Amniotic epithelial cell (primary cell): ENCODE measurements around the gene LRPAP1.
"Not testable (repeated sequence)": the region's sequence is repeated elsewhere in the genome, so short reads cannot be mapped to it uniquely, and the experiment has no call there.

ENCODE experiments used
- DNase-seq: peaks from one replicate; pipeline ENCODE4 v3.0.0-alpha.2; 2010; ENCODE audit warnings: low read depth

Gene LRPAP1, protein sequence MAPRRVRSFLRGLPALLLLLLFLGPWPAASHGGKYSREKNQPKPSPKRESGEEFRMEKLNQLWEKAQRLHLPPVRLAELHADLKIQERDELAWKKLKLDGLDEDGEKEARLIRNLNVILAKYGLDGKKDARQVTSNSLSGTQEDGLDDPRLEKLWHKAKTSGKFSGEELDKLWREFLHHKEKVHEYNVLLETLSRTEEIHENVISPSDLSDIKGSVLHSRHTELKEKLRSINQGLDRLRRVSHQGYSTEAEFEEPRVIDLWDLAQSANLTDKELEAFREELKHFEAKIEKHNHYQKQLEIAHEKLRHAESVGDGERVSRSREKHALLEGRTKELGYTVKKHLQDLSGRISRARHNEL

DNA sequence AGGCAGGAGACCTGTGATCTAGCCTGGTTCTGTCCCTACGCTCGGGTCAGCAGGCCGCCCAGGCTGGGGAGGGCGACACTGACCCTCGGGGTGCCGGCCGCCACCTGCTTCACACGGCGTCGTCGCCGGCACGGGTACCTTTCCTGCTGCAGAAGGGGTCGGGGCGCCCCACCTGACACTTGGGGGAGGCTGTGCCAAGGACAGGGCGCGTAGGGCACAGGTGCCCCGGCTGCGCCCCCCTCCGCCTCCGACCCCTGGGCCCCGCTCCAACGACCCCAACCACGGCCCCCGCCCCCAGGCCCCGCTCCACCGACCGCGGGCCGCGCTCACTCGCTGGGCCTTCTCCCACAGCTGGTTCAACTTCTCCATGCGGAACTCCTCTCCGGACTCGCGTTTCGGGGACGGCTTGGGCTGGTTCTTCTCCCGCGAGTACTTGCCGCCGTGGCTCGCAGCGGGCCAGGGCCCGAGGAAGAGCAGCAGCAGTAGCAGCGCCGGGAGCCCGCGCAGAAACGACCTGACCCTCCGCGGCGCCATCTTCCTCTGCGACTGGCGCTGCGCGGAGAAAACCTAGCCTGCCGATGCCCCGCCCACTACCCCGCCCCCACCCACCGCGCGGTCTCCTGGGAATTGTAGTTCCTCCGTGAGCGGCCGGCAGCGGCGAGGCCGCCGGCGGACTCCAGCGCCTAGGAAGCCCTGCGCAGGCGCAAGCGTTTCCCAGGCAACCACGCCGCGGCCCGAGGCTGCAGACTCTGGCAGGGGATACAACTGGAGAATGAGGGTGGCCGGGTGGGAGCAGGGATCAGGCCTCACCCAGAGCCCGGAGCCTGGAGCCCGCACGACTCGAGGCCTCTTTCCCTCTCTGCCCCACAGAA is at the start of gene LRPAP1:
LRPAP1 (minus strand) TSS at position 544 of the 872 bp plus-strand sequence; CDS start at position 534, 10 bp downstream.
- DNase-seq: peak; percentile 76

DNA sequence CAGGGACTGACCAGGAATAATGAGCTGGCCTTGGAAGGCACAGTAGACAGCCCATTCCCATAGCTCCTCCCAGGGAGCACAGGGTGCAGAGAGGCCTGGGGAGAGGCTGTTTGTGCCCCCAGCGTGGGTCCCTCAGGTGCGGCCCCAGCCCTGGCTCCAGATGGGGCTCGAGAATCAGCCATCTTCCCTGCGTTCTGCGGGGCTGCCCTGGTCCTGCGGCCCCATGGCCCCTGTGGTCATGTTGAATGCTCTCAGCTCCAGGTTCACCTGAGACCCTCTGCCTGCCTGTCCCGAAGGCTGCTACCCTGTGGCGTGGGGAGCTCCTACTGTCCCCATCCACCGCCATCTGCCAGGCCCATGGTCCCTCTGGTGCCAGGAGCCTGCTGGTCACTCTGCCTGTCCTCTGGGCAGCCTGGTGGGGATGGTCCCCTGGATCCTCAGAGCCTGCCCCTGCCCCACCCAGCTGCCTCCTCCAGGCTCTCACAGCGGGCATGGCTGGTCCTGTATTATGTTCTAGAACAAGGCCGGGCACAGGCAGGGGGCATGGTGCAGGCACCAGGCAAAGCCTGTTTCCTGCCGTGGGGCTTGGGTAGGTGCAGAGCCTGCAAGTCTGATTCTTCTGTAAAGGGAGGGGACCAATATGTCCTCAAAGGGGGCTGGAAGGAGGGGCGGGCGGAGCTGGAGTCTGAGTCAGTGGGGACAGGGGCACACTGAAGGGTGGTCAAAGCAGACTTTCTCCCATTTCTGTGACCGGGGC is 49.3 kb upstream of the LRPAP1 start:
- not testable (repeated sequence) for DNase-seq

DNA sequence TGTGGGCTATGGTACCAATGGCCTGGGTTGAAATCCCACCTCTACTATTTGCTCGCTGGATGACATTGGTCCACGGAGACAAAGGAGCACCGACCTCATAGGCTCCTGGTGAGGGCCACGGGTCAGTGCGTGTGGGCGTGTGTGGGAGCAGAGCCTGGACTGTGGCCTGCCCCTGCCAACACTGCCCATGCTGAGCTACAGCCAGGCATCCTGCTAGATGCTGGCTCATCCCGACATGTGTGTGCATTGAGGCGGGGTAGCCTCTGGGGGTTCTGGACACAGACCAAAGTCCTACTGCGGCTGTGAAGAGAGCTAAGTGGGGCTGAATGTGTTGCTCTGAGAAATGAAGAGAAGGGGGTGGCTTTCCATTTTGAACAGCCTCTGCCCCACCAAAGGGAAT is 48.6 kb upstream of the LRPAP1 start:
- DNase-seq: not testable (repeated sequence)

DNA sequence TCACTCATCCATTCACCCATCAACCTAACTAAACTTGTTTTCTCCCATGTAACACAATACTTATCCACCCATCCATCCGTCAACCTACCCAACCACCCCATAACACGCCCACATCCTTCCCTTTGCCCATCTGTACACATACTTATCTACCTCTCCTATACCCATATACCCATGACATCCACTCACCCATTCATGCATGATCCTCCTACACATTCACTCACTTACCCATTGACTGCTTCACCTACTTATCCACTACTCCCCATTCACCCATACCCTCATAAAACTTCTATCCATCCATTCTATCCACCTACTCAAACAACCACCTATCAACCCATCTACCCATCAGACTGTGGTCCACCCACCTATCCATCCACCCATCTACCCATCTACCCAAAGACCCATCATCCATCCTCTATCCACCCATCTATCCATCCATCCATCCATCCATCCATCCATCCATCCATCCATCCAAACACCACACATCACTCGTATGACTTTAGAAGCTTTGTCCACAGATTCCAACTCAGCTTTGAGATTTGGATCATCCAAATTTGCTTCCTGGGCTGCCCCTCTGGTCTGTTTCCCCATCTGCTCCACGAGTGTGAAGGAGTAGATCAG is 46.4 kb upstream of the LRPAP1 start:
- DNase-seq: not testable (repeated sequence)

DNA sequence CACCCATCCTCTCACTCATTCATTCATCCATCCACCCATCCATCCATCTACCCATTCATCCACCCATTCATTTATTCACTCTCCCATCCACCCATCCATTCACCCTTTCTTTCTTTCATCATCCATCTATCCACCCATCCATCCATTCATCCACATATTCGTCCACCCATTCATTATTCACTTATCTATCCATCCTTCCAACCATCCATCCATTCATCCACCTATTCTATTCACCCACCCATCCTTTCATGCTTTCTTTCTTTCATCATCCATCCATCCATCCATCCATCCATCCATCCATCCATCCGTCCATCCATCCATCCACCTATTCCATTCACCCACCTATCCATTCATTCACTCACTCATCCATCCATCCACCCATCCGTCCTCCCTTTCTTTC is 45.8 kb upstream of the LRPAP1 start:
- DNase-seq: not testable (repeated sequence)

DNA sequence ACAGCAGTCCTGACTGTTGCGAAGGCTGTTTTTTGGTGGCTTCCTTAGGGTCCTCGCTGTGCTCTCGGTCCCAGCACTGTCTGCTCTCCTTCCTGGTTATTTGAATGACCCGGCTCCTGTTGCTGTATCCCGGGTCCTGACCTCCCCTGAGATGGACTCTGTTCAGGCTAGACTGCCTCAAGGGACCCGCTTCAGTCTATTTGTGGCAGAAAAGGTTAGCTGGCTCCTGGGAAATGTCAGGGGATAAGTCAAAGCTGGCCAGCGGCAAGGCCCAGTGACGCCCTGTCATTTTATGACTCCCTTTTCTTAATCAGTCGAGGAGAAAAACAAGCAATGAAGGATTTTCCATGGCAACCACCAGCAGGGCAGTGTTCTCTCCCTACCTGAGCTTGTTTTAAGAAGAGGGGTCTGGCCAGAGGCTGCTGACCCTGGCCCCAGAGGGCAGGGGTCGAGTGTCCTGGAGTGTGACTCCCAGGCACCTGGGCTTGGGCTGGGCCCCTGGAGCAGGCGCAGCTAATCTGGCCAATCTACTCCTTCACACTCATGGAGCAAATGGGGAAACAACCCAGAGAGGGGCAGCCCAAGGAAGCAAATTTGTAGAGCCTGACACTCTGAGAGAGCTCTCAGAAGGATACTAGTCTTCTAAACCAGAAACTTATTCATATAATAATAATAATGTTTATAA is 45.1 kb upstream of the LRPAP1 start:
- DNase-seq: not testable (repeated sequence)

DNA sequence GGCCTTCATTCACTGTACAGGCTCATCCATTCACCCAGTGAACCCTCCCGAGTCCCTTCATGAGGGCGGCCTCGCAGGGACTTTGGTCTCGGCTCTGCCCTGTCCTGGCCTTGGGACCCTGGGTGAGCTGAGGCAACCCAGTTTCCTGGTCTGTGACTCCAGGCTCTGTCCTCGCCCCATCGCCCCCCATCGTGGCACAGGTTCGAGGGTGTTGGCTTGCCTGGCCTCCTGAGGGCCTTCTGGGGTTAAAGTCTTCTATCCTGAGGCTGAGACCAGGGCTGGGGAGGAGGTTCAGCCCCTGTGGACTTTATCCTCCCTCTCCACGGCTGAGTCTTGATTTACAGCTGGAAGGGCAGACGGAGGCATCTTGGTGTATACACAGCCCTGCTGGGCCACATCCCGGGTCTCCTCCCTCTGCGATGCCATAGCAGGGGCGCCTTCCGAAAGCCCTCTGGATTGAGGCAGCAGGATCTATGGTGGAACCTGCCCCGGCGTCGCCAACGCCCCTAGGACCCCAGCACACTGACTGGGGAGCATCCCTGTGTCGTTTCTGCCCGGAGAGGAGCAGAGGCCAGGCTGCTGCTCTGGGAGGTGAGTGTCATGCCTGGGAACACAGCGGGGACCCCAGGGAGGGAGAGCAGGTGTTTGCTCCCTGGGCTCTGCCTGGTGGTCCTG is 44.4 kb upstream of the LRPAP1 start:
- not testable (repeated sequence) for DNase-seq

DNA sequence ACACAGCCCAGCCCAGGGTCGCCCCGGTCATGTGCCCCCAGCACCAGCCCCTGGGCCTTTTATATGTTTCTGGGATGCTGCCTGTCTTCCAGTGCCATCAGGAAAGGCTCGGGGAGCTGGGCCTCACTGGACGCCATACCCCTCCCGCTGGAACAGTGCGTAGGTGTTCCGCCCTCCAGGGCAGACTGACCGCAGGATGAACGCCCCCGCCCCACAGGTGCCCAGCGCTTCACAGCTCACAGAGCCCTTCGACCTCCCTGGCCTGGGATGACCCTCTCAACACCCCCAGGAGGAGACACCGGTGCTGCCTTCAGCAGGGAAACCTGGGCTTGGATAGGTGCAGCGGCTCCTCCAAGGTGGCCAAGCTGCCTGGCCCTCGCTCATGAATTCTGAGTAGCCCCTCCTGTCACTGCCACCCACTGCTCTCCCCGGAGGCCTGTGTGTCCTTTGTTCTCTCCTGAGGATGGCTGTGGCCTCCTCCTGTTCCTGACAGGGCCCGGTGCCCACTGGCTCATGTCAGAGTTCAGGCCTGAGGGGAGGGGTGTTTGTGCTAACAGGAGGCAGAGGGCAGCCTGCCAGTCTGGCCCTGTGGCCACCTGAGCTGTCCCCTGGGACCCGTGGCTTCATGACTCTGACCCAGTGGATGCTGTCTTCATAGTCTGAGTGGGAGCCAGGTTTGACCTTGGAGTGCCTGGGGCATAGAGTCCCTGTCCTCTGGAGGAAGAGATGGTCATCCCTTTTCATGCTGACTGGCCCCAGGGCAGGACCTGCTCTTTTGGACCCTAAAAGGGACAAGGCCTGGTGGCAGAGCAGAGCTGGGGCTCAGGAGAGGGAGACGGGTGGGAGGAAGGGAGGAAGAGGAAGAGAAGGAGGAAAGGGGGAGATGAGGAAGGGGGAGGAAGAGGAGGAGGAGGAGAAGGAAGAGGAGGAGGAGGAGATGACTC is 43.5 kb upstream of the LRPAP1 start:
- not testable (repeated sequence) for DNase-seq

DNA sequence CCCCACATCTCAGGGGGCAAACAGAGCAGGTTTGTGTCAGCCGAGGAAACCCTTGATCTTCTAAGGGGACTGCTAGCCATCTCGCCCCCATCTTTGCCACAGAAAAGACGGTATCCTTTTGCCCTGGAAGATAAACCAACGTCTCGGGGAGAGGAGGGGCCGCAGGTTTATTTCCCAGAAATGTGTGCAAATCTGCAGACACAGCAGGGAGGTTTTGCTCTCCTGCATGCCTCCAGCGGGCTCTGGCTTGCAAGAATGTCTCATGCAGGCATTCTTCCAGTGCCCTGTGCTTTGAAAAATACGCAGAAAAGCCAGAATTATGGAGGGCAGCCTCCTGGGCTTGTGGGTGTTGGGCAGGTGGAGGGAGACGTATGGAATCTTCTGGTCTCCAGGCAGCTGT is 42.6 kb upstream of the LRPAP1 start:
- not testable (repeated sequence) for DNase-seq

DNA sequence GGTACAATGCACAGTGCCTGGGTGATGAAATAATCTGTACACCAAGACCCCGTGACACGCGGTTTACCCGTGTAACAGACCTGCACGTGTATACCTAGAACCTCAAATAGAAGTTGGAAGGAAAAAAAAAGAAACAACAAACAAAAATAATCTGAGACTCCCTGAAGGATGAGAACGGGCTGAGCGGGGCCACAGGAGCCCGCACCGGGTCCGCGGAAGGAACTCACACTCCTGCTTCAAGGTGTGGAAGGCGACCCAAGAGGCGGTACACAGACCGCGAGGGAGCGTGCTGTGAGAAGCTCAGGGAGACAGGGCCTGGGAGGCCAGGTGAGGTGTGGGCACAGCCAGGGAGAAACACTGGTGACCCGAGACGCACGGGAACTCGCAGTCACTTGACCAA is 42.1 kb upstream of the LRPAP1 start:
- DNase-seq: not testable (repeated sequence)

DNA sequence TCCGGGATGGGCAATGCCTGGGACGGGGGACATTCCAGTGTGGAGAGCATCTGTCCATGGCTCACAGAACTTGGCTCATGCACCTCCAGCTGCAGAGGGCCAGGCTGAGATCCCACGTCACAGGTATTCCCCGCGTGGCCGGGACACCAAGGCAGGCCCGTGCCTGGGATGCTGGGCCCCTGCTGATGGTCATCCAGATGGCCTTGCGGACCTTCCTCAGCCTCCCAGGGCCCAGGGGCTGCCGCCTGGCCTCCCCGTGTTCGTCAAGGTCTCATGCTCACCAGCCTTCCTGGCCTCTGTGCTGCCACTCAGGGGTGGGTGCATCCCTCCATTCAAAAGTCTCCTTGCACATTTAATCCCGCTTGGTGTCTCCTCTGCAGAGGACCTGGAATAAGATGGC is 40.9 kb upstream of the LRPAP1 start:
- DNase-seq: no peak

DNA sequence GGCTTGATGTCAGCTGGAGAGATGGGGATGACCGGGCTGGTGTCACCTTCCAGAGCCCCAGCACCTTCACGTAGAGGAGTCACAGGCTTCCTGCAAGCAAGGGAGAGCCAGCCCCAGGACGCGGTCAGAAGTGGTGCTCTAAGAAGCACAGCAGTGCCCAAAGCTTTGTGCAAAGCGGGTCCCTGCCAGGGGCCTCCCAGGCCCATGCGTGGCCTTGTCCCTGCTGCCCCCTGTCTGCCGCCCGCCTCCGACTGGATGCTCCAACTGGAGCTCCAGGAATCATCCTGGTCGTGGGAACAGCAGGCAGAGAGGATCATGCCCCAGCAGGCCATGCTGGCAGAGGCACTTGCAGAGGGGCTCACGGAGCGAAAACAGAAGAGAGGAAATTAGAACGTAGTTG is 40.1 kb upstream of the LRPAP1 start:
- no peak for DNase-seq

DNA sequence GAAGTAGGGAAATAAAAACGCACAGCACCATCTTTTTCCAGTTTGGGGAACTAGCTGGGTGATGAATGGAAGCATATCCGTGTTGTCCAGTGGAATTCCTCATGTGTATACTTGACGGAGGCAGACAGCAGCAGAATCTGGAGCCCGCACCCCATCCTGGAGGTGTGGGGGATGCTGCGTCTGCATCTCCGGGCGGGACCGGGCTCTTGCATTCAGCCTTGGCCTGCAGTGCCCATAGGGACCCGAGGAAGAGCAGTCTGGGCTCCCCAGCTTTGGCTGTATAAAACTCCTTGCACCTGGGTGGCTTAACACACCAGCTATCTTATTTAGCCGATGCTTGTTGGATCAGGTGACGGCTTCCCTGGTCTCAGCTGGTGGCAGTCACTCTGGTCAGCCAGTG is 39.7 kb upstream of the LRPAP1 start:
- no peak for DNase-seq

DNA sequence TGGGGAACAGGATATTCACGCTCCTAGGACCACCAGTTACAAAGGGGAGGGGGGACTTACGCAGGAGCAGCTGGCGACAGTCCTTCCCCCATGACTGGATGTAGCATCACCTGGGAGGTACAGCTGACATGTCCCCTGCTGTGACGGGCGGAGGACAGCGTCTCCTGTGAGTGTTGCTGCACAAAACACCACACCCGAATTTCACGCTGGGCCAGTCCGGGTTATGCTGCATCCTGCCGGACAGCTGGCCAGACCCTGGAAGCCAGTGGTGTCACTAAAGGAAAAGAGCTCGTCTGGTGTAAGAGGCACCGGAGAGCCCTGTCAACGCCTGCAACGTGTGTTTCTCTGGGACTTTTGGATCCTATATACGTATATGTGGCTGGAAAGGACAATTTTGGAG is 38.7 kb upstream of the LRPAP1 start:
- not testable (repeated sequence) for DNase-seq

DNA sequence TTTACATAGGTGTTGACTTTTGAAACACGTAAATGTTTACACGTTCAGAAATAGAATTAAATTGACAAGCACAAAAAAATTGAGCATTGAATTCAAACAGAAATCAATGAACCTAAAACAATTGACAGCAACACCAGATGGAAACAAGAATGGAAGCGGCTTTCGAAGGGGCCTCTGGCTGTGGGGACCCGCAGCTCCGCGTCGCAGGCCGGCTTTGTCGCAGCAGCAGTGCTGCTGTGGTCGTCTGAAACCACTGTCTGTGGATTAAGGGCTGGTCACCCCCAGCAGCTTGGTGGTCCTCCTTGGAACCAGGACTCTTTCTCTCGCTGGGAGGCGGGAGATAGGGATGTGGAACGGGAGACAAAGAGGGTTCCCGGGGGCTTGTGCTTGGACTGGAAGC is 37.4 kb upstream of the LRPAP1 start:
- not testable (repeated sequence) for DNase-seq

DNA sequence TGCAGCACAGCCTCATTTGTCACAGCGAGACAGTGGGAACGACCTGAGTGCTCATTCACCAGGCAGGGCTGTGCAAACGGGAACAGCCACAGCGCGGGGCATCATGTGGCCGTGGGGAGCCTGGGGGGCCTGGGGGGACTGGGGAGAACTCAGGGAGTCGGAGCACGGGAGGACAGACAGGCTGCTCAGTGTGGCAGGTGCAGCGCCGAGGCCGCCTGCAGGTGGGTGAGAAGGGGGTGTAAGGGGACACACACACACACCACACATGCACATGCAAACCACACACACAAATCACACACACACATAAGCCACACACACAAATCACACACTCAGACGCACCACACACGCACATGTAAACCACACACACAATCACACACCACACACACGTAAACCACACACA is 34.5 kb upstream of the LRPAP1 start:
- DNase-seq: not testable (repeated sequence)

DNA sequence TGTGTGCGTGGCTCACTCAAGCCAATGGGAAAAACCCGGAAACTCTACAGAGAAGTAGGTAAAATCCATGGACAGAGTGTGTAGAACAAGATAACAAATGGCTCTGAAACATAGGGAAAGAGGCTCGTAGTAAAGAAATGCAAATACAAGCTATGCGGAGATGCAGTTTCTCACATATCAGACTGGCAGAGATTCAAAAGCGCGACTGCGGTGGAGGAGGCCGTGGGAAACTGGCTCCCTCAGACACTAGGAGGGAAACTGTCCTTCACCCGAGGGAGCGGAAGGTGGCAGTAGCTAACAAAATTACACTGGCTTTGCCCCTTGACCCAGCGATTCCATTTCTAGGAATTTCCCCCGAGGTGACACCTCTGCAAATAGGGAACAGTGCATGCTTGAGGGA is 34.1 kb upstream of the LRPAP1 start:
- DNase-seq: not testable (repeated sequence)

DNA sequence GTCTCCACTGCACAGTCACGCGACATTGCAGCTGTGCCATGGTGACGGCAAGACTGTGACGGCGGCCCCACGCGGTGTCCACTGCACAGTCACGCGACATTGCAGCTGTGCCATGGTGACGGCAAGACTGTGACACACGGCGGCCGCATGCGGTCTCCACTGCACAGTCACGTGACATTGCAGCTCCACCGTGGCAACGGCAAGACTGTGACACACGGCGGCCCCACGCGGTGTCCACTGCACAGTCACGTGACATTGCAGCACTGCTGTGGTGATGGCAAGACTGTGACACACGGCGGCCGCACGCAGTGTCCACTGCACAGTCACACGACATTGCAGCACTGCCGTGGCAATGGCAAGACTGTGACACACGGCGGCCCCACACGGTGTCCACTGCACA is 32.7 kb upstream of the LRPAP1 start:
- DNase-seq: not testable (repeated sequence)

DNA sequence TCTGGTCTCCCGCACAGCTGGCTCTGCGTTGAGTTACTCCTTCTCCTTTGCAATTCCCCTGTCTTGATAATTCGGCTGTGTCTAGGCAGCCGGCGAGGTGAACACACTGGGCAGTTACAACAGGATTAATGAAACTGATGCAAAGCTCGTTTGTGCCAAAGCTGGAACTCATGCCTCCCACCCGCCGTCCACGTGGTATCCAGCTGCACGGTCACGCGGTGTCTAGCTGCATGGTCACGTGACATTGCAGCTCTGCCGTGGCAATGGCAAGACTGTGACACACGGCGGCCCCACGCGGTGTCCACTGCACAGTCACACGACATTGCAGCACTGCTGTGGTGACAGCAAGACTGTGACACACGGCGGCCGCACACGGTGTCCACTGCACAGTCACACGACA is 31.2 kb upstream of the LRPAP1 start:
- no peak for DNase-seq

DNA sequence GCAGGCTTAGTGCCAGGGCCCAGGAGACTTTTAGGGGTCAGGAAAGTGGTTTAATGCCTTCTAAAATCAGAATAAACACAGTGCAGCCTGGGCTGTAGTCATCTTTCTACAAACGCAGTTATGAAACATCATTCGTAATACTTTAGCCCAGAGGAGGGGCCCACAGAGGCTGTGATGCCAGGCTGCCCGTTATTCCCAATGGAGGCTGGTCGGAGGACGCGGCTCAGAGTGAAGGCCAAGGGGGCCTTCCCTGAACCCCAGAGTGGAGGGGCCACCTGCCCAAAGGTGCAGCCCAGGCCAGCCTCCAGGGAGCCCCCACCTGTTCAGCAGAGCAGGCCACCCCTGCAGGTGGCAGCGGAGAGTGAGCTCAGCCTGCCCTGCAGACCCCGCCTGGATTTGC is 29.9 kb upstream of the LRPAP1 start:
- DNase-seq: not testable (repeated sequence)
